Spleen (tissue), 11 donors: ENCODE measurements around the gene CLASP2. TPM values are rescaled to one million over a fixed set of nuclear protein-coding genes. Genes with fewer than 3 reads are reported as not detected.

ENCODE experiments used
- DNase-seq: peaks from one replicate; pipeline ENCODE4 v3.0.0-alpha.2; 2020
- H3K27ac ChIP-seq, 8 donors: fragments of 200-600 bp; sonication (generic) in 7 of 8; 1 replicate in 4 of 8; 2 replicates in 4 of 8; pipeline versions ENCODE4 v1.5.0 to v1.8.0; 2016 to 2021; ENCODE audit warnings: inconsistent platforms in 4 of 8, mild to moderate bottlenecking in 4 of 8, moderate library complexity in 1 of 8
- H3K27me3 ChIP-seq, 7 donors: fragments of 200-600 bp; sonication (generic) in 6 of 7; replicated peaks in 1 of 7; 1 replicate in 4 of 7; 2 replicates in 3 of 7; pipeline versions ENCODE4 v1.5.0 to v1.8.0; 2016 to 2021; ENCODE audit warnings: inconsistent platforms in 3 of 7, mild to moderate bottlenecking in 1 of 7
- H3K36me3 ChIP-seq, 6 donors: fragments of 200-600 bp; sonication (generic) in 5 of 6; 1 replicate in 4 of 6; 2 replicates in 2 of 6; pipeline versions ENCODE4 v1.5.0 to v1.8.0; 2016 to 2021; ENCODE audit warnings: inconsistent platforms in 2 of 6
- H3K4me1 ChIP-seq, 6 donors: fragments of 200-600 bp; sonication (generic) in 5 of 6; 1 replicate in 3 of 6; 2 replicates in 3 of 6; pipeline versions ENCODE4 v1.5.0 to v1.8.0; 2016 to 2021; ENCODE audit warnings: inconsistent platforms in 3 of 6
- H3K4me3 ChIP-seq, 8 donors: fragments of 200-600 bp; sonication (generic) in 7 of 8; 1 replicate in 4 of 8; 2 replicates in 4 of 8; pipeline versions ENCODE4 v1.5.0 to v1.8.0; 2016 to 2021; ENCODE audit warnings: inconsistent platforms in 4 of 8, mild to moderate bottlenecking in 4 of 8, moderate library complexity in 2 of 8
- H3K9me3 ChIP-seq, 8 donors: fragments of 200-600 bp; sonication (generic) in 7 of 8; 1 replicate in 4 of 8; 2 replicates in 4 of 8; pipeline versions ENCODE4 v1.5.0 to v1.8.0; 2016 to 2021; ENCODE audit warnings: inconsistent platforms in 4 of 8
- POLR2A ChIP-seq, 3 donors: fragments of 450-650 bp; IDR thresholded peaks; one replicate each; pipeline ENCODE4 v1.5.1; 2017; ENCODE audit warnings: antibody characterized with exemption in 3 of 3, mild to moderate bottlenecking in 1 of 3
- POLR2AphosphoS5 ChIP-seq, 3 donors: sonication (generic); formaldehyde crosslinking; IDR thresholded peaks; one replicate each; pipeline ENCODE4 v1.5.1; 2017; ENCODE audit warnings: antibody characterized with exemption in 3 of 3
- WGBS, 5 donors: extraction: QIAGEN DNeasy Blood & Tissue Kit in 3 of 5; methylation state at CpG; one replicate each; pipeline versions ENCODE4 v1.1.5 to v1.1.7; 2013 to 2018; 5-methylcytosine and 5-hydroxymethylcytosine counted together
- intact Hi-C: fragments of 100-400 bp; cut with DNase I; formaldehyde crosslinking; loops from one replicate; pipeline ENCODE4 v1.15.0; 2023; ENCODE audit warnings: low total_unique reads
- polyA plus RNA-seq, 3 donors: library from polyadenylated mRNA; stranded (reverse); fragments of 200-250 nt; gene quantifications; one replicate each; pipeline ENCODE4 v1.2.1, GENCODE V29; 2013
- total RNA-seq, 7 donors: library from RNA; depleted of rRNA in 3 of 7; stranded (reverse); fragments of >200 nt in 3 of 7; fragmentation: NEBNext Ultra II Directional in 4 of 7; extraction: Animal tissue kit (Norgen Biotek cat#: 25700) in 4 of 7; gene quantifications; one replicate each; pipeline versions ENCODE4 v1.1.0 to v1.2.1, GENCODE V29; 2016 to 2021
- TF ChIP-seq, protein P1 (sequence below), 11 experiments: fragments of 200-600 bp in 7 of 11; fragments of 450-650 bp in 4 of 11; sonication (generic) in 4 of 11; IDR thresholded peaks in 8 of 11; conservative IDR thresholded peaks in 3 of 11; 1 replicate in 7 of 11; 2 replicates in 4 of 11; pipeline versions ENCODE4 v1.4.0 to v1.8.0; 2016 to 2021; ENCODE audit warnings: antibody characterized with exemption in 11 of 11, inconsistent platforms in 4 of 11, mild to moderate bottlenecking in 1 of 11
- donor health status: healthy with polysubstance abuse.
- donor health status: DM: no; HTN: no; CAD: no; lungs with moderate emphysema.
- donor health status: DM: no; HTN: no; CAD: no.
- donor health status: Bipolar disorder and iron deficiency.
- donor health status: healthy.
- donor health status: DM: no; HTN: no; CAD: no.
- donor health status: DM: yes; HTN: yes; CAD: no.

CLASP2 gene
- total and polyA plus RNA-seq, 10 donors, result 8.7 to 200 (median 72.5) TPM

DNA sequence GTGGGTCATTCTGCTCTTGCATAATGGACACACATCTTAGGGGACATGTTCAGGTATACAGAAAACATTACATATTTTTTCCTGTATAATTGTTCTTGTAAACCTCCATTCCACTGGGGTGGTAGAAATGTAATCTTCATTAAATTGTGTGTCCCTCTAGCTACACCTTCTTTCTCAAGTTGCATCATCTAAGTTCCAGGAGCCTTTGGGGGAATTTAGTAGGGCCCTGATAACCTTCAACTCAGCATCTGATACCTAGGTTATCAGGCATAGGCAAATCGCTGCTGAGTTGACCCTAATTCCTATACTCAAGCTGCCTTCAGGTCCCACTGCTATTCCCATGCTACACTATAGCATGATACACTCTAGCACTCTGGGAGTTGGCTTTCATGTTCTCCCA, 19.1 kb upstream of the CLASP2 start:
- intact Hi-C loops, result no loop called here
- 54 to 85% (median 67%) methylated on average over 1 of the region's 1 CpG for WGBS, 5 donors
- peaks cover 0 to 9% (median 7%) of the 10 kb centered on the region in 8 donors for H3K9me3 ChIP-seq
- no peak for DNase-seq
- H3K27me3 ChIP-seq, result peaks cover 0 to 4% (median 0%) of the 10 kb centered on the region in 7 donors
- no peak overlapping the region for H3K27ac ChIP-seq
- no peaks in the 10 kb centered on the region for H3K4me1 ChIP-seq
- no peak overlapping the region for H3K4me3 ChIP-seq
- no peaks in the 10 kb centered on the region for H3K36me3 ChIP-seq
- no peak for TF ChIP-seq POLR2A (IDR thresholded peaks at IDR 0.05)
- no peak for TF ChIP-seq POLR2AphosphoS5 (IDR thresholded peaks at IDR 0.05)
- TF ChIP-seq, protein P1, sequence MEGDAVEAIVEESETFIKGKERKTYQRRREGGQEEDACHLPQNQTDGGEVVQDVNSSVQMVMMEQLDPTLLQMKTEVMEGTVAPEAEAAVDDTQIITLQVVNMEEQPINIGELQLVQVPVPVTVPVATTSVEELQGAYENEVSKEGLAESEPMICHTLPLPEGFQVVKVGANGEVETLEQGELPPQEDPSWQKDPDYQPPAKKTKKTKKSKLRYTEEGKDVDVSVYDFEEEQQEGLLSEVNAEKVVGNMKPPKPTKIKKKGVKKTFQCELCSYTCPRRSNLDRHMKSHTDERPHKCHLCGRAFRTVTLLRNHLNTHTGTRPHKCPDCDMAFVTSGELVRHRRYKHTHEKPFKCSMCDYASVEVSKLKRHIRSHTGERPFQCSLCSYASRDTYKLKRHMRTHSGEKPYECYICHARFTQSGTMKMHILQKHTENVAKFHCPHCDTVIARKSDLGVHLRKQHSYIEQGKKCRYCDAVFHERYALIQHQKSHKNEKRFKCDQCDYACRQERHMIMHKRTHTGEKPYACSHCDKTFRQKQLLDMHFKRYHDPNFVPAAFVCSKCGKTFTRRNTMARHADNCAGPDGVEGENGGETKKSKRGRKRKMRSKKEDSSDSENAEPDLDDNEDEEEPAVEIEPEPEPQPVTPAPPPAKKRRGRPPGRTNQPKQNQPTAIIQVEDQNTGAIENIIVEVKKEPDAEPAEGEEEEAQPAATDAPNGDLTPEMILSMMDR (IDR thresholded peaks at IDR 0.05 in 8 of 11, conservative IDR thresholded peaks at IDR 0.05 in 3 of 11), result no peak

DNA sequence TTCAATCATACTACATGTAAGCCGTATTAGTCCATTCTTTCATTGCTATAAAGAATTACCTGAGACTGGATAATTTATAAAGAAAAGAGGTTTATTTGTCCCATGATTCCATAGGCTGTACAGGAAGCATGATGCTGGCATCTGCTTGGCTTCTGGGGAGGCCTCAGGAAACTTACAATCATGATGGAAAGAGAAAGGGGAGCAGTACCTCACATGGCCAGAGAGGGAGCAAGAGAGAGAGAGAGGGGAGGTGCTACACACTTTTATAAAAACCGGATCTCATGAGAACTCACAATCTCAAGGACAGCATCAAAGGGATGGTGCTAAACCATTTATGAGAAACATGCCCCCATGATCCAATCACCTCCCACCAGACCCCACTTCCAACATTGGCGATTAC, 14.3 kb upstream of the CLASP2 start:
- H3K27ac ChIP-seq, result no peak overlapping the region
- H3K36me3 ChIP-seq, result no peaks in the 10 kb centered on the region
- no peak for TF ChIP-seq POLR2AphosphoS5 (IDR thresholded peaks at IDR 0.05)
- TF ChIP-seq, protein P1 (IDR thresholded peaks at IDR 0.05 in 8 of 11, conservative IDR thresholded peaks at IDR 0.05 in 3 of 11), result peak in 1 of 11 experiments; percentile 26
- no peak for TF ChIP-seq POLR2A (IDR thresholded peaks at IDR 0.05)
- intact Hi-C loops, result no loop called here
- WGBS, 5 donors, result 90 to 99% (median 96%) methylated on average over 3 of the region's 3 CpGs
- no peak overlapping the region for H3K4me3 ChIP-seq
- no peak for DNase-seq
- peaks cover 0 to 15% (median 11%) of the 10 kb centered on the region in 8 donors for H3K9me3 ChIP-seq
- no peaks in the 10 kb centered on the region for H3K4me1 ChIP-seq
- no peaks in the 10 kb centered on the region for H3K27me3 ChIP-seq

DNA sequence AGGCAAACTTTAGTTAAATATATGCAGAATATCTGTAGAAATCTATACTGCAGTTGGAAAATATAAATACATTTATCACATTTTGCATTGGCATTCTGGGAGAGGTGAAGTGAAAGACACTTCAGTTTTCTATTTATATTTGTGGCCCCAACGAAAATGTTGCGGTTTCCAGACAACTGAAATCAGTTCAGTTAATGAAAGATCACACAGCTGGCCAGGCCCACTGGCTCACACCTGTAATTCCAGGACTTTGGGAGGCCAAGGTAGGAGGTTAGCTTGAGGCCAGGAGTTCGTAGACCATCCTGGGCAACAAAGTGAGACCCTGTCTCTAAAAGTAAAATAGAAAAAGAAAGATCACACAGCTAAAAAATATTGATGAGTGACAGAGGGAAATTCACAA, 11.9 kb upstream of the CLASP2 start:
- Histone ChIP-seq H3K36me3 (no peaks in the 10 kb centered on the region), H3K9me3 (peaks cover 0 to 15% (median 11%) of the 10 kb centered on the region in 8 donors), H3K27me3 (no peaks in the 10 kb centered on the region), H3K4me1 (no peaks in the 10 kb centered on the region), H3K4me3 (no peak overlapping the region), H3K27ac (no peak overlapping the region)
- intact Hi-C loops, result no loop called here
- TF ChIP-seq, protein P1 (IDR thresholded peaks at IDR 0.05 in 8 of 11, conservative IDR thresholded peaks at IDR 0.05 in 3 of 11), result no peak
- no peak for TF ChIP-seq POLR2AphosphoS5 (IDR thresholded peaks at IDR 0.05)
- TF ChIP-seq POLR2A (IDR thresholded peaks at IDR 0.05), result no peak
- WGBS, 5 donors, result 68 to 76% (median 74%) methylated on average over 3 of the region's 3 CpGs
- no peak for DNase-seq

DNA sequence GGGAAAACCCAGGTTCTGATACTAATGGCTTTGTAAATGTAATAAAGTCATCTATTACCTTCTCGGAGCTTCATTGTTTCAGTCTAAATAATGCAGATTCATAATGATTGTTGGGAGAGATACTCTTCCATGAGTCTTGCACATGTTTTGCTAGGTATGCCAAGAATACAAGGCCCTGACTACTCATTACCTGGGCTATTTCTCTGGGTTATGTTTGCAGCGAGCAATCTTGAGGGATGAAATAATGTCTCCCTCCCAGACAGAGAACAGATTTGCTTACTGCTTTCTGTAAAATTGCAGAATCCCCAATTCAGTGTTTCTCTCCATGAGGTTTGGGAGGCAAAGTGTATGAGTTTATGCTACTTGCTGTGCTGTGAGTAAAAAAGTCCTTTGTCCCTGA, 6.2 kb upstream of the CLASP2 start:
- Histone ChIP-seq H3K27ac (no peak overlapping the region), H3K4me3 (no peak overlapping the region), H3K36me3 (no peaks in the 10 kb centered on the region), H3K27me3 (no peaks in the 10 kb centered on the region), H3K4me1 (peaks cover 0 to 3% (median 0%) of the 10 kb centered on the region in 6 donors), H3K9me3 (no peaks in the 10 kb centered on the region)
- no peak for DNase-seq
- TF ChIP-seq, protein P1 (IDR thresholded peaks at IDR 0.05 in 8 of 11, conservative IDR thresholded peaks at IDR 0.05 in 3 of 11), result no peak
- TF ChIP-seq POLR2AphosphoS5 (IDR thresholded peaks at IDR 0.05), result no peak
- TF ChIP-seq POLR2A (IDR thresholded peaks at IDR 0.05), result no peak
- intact Hi-C loops, result no loop called here
- 93 to 96% (median 96%) methylated on average over 2 of the region's 2 CpGs for WGBS, 5 donors
